Keratinocyte (primary cell): ENCODE results near the gene CARMIL1.

Experiments
- CTCF ChIP-seq, 3 experiments: IDR thresholded peaks in 1 of 3; conservative IDR thresholded peaks in 1 of 3; optimal IDR thresholded peaks in 1 of 3; 2 replicates in 2 of 3; 3 replicates in 1 of 3; pipeline versions ENCODE3 to v1.5.1; 2011; ENCODE audit warnings: low read length in 3 of 3, mild to moderate bottlenecking in 3 of 3, moderate library complexity in 2 of 3, control low read depth in 1 of 3, inconsistent platforms in 1 of 3; ENCODE audit not compliant: insufficient read depth in 2 of 3; ENCODE audit errors: extremely low read depth in 1 of 3
- EZH2 ChIP-seq: IDR thresholded peaks from one replicate; pipeline ENCODE4 v1.6.1; 2012; ENCODE audit warnings: inconsistent platforms, mild to moderate bottlenecking, low read length, moderate library complexity

GRCh38 chr6:25266456-25267100 lies 12.6 kb upstream of the CARMIL1 start:
- TF ChIP-seq CTCF (optimal IDR thresholded peaks at IDR 0.05 in 1 of 3, IDR thresholded peaks at IDR 0.05 in 1 of 3, conservative IDR thresholded peaks at IDR 0.05 in 1 of 3; ENCODE audit: extremely low read depth in 1 of 3, insufficient read depth in 2 of 3, low read length in 3 of 3) (no peak), EZH2 (no peak)
